WI38 (cell line): ENCODE measurements around the gene DYNC1LI2.
A peak's percentile ranks its signal among the peaks of the same experiment; 100 is the strongest.

Experiments used
- H3K4me3 ChIP-seq: 2 replicates; pipeline ENCODE4 v1.5.1; 2011; ENCODE audit warnings: low read depth, mild to moderate bottlenecking, control low read depth, low read length
- TF ChIP-seq, protein P1 (sequence below): IDR thresholded peaks from 2 replicates; pipeline ENCODE4 v1.5.1; 2012; ENCODE audit warnings: low read depth, mild to moderate bottlenecking, control low read depth, low read length

Gene DYNC1LI2

GRCh38 chr16:66719246-66719645 lies 32.2 kb downstream of the DYNC1LI2 start:
- H3K4me3 ChIP-seq: no peak overlapping the region
- TF ChIP-seq, protein P1, sequence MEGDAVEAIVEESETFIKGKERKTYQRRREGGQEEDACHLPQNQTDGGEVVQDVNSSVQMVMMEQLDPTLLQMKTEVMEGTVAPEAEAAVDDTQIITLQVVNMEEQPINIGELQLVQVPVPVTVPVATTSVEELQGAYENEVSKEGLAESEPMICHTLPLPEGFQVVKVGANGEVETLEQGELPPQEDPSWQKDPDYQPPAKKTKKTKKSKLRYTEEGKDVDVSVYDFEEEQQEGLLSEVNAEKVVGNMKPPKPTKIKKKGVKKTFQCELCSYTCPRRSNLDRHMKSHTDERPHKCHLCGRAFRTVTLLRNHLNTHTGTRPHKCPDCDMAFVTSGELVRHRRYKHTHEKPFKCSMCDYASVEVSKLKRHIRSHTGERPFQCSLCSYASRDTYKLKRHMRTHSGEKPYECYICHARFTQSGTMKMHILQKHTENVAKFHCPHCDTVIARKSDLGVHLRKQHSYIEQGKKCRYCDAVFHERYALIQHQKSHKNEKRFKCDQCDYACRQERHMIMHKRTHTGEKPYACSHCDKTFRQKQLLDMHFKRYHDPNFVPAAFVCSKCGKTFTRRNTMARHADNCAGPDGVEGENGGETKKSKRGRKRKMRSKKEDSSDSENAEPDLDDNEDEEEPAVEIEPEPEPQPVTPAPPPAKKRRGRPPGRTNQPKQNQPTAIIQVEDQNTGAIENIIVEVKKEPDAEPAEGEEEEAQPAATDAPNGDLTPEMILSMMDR: no peak

DNA sequence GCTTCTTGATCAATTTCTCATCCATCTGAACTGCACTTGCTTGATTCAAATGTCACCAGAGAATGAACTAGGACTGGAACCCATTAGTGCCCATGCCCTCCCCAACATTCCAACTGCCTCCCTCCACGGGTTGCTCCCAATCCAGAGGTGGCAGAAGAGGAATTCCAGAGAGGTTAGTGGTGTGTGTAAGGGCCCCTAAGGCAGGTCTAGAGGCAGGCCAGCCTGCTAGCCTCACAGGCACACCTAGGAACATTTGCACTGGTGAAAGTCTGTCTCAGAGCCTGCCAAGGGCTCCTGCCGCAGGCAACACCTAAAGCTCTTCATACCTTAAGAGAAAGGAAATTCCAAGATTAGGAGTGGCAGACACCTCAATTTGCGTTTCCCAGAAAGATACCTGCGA lies 33.6 kb downstream of the DYNC1LI2 start:
- TF ChIP-seq, protein P1: no peak
- H3K4me3 ChIP-seq: no peak overlapping the region

- no peak overlapping the region for H3K4me3 ChIP-seq
- TF ChIP-seq, protein P1: peak; percentile 52; the same call in 1 of the 2 replicates
Observed at GRCh38 chr16:66717112-66717675, 34.2 kb downstream of the DYNC1LI2 start.

DNA sequence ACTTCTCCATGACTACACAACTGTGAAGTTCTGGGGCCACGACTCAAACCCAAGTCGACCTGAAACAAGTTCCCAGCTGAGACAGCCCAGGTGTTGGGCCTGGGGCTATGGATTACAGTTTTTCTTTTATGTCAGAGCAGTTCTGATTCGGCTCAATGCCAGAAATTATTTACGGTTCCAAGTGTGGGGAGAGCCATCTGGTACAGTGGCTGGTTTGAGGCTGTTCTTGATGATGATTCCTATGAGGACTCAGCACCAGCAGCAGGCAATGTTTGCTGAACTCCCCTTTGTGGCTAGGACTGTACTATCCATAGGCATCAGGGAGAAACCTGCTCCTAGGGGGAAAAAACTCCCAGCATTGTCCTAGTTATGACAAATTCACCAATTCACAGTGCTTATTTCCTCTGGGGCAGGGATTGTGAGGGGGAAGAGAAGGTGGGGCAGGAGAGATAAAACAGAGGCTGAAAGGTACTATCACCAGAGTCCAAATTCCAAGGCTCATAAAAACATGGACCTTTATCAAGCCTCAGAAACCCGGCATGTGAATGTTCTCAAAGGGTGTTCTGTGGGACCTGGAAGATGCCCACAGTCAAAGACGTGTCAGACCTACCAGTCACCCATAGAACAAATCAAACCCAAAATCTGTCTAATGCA lies 36.6 kb downstream of the DYNC1LI2 start:
- TF ChIP-seq, protein P1: no peak
- H3K4me3 ChIP-seq: no peak overlapping the region

- TF ChIP-seq, protein P1: no peak
- H3K4me3 ChIP-seq: no peak overlapping the region
Observed at GRCh38 chr16:66714062-66714461, 37.3 kb downstream of the DYNC1LI2 start.

- TF ChIP-seq, protein P1: no peak
Observed at GRCh38 chr16:66713076-66713475, 38.3 kb downstream of the DYNC1LI2 start.

DNA sequence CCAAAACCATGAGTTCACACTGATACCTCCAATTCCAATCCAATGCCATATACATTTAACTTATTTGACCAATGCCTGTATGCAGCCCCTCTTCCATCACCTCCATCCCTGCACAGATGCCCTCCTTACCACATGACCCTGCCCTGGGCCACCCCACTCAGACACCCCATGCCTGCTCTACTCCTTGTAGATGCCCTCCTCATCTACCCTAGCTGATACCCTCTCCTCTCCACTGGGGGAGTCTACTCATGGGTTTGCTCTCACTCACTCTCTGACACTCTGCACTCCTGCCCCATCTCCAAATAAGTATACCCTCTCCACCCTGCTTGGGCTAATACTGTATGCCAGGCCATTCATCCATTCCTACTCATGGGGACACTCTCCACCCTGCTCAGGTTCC lies 38.9 kb downstream of the DYNC1LI2 start:
- TF ChIP-seq, protein P1: no peak
- H3K4me3 ChIP-seq: no peak overlapping the region

More at GRCh38 chr16:66713076-66713475, 38.3 kb downstream of the DYNC1LI2 start:
- no peak overlapping the region for H3K4me3 ChIP-seq
